Natural killer cell (primary cell): ENCODE data around the gene RYR3. TPM values are rescaled to one million over a fixed set of nuclear protein-coding genes. Genes with fewer than 3 reads are reported as not detected.

Source experiments
- ATAC-seq, 3 donors: fragments of 150-1000 bp in 2 of 3; fragments of 200-7000 bp in 1 of 3; cut with Tn5 transposase; 1 replicate in 1 of 3; 2 replicates in 2 of 3; pipeline ENCODE4 v1.10.0; 2021; ENCODE audit warnings: mild to moderate bottlenecking in 2 of 3, moderate library complexity in 2 of 3
- DNase-seq, 2 donors: peaks; one replicate each; pipeline versions ENCODE4 v3.0.0 to v3.0.0-alpha.2; 2013 to 2021; ENCODE audit warnings: mixed read lengths in 1 of 2
- H3K27ac ChIP-seq: one replicate; pipeline ENCODE4 v1.5.1; 2013; ENCODE audit warnings: mild to moderate bottlenecking, low read length
- H3K27me3 ChIP-seq: one replicate; pipeline ENCODE4 v1.6.1; 2013; ENCODE audit warnings: low read length; ENCODE audit not compliant: control insufficient read depth, insufficient read depth
- H3K36me3 ChIP-seq: one replicate; pipeline ENCODE4 v1.6.1; 2013; ENCODE audit warnings: low read length; ENCODE audit not compliant: control insufficient read depth, insufficient read depth
- H3K4me1 ChIP-seq: one replicate; pipeline ENCODE4 v1.6.1; 2013; ENCODE audit warnings: low read length; ENCODE audit not compliant: control insufficient read depth, insufficient read depth
- H3K4me3 ChIP-seq: one replicate; pipeline ENCODE4 v1.5.1; 2013; ENCODE audit warnings: low read length
- H3K9me3 ChIP-seq: one replicate; pipeline ENCODE4 v1.6.1; 2013; ENCODE audit warnings: low read length; ENCODE audit not compliant: control insufficient read depth, insufficient read depth
- H3K27ac Mint-ChIP-seq, 2 donors: one replicate each; pipeline ENCODE4 v1.8.0; 2022; ENCODE audit warnings: mild to moderate bottlenecking in 2 of 2, mixed read lengths in 2 of 2, moderate library complexity in 1 of 2
- H3K27me3 Mint-ChIP-seq, 2 donors: one replicate each; pipeline ENCODE4 v1.8.0; 2022; ENCODE audit warnings: low read depth in 2 of 2, mixed read lengths in 2 of 2
- H3K36me3 Mint-ChIP-seq: one replicate; pipeline ENCODE4 v1.8.0; 2022; ENCODE audit warnings: mixed read lengths
- H3K4me1 Mint-ChIP-seq, 2 donors: one replicate each; pipeline ENCODE4 v1.8.0; 2022; ENCODE audit warnings: mixed read lengths in 2 of 2
- H3K4me3 Mint-ChIP-seq: one replicate; pipeline ENCODE4 v1.8.0; 2022; ENCODE audit warnings: mild to moderate bottlenecking, moderate library complexity, mixed read lengths
- H3K9me3 Mint-ChIP-seq, 2 donors: one replicate each; pipeline ENCODE4 v1.8.0; 2022; ENCODE audit warnings: mixed read lengths in 2 of 2
- CTCF ChIP-seq: fragments of 200-600 bp; IDR thresholded peaks from one replicate; pipeline ENCODE4 v1.8.0; 2022; ENCODE audit warnings: antibody characterized with exemption
- WGBS: methylation state at CpG from one replicate; pipeline ENCODE4 v1.1.7; 2013; ENCODE audit warnings: missing lambda C conversion rate; ENCODE audit not compliant: insufficient coverage; 5-methylcytosine and 5-hydroxymethylcytosine counted together
- intact Hi-C: fragments of 100-400 bp; cut with micrococcal nuclease; formaldehyde crosslinking; loops from one replicate; pipeline ENCODE4 v1.14.2; 2022
- total RNA-seq, 4 donors: library from RNA; stranded (reverse); fragments of 120-200 nt in 1 of 4; gene quantifications; one replicate each; pipeline versions ENCODE4 v1.2.3 to v1.2.4, GENCODE V29; 2013 to 2022

RYR3 gene
- total RNA-seq, 3 donors from 2014 or later (not counting 1 experiment from before 2014, with no cell fraction given) = 0.09 to 6.2 TPM; not detected in 1

- Mint-ChIP-seq H3K9me3 (peaks cover 0 to 3% of the 10 kb centered on the region in 2 donors), H3K27me3 (peaks cover 0 to 7% of the 10 kb centered on the region in 2 donors), H3K4me1 (no peaks in the 10 kb centered on the region), H3K4me3 (no peak overlapping the region), H3K27ac (no peak overlapping the region), H3K36me3 (no peaks in the 10 kb centered on the region)
- Histone ChIP-seq H3K36me3 (no peaks in the 10 kb centered on the region), H3K4me1 (no peaks in the 10 kb centered on the region), H3K27me3 (no peaks in the 10 kb centered on the region), H3K27ac (no peak overlapping the region), H3K9me3 (no peaks in the 10 kb centered on the region), H3K4me3 (no peak overlapping the region)
- no peak for TF ChIP-seq CTCF
- WGBS = 94% methylated on average over 2 of the region's 2 CpGs
- intact Hi-C loops = no loop called here
- no peak for ATAC-seq
- no peak for DNase-seq
These were observed 91.8 kb downstream of the RYR3 start for GRCh38 chr15:33402600-33402999.

- no peak overlapping the region for H3K4me3 Mint-ChIP-seq
- H3K36me3 Mint-ChIP-seq = no peaks in the 10 kb centered on the region
- H3K27ac Mint-ChIP-seq = no peak overlapping the region
- 100% methylated on average over 1 of the region's 1 CpG for WGBS
- H3K27me3 Mint-ChIP-seq = peaks cover 0 to 3% of the 10 kb centered on the region in 2 donors
- no peaks in the 10 kb centered on the region for H3K4me1 ChIP-seq
- no peaks in the 10 kb centered on the region for H3K36me3 ChIP-seq
- intact Hi-C loops = no loop called here
- no peak overlapping the region for H3K27ac ChIP-seq
- H3K9me3 ChIP-seq = no peaks in the 10 kb centered on the region
- no peak overlapping the region for H3K4me3 ChIP-seq
- ATAC-seq = no peak
- no peaks in the 10 kb centered on the region for H3K27me3 ChIP-seq
- no peak for DNase-seq
- no peaks in the 10 kb centered on the region for H3K4me1 Mint-ChIP-seq
- TF ChIP-seq CTCF = no peak
- H3K9me3 Mint-ChIP-seq = peaks cover 0 to 3% of the 10 kb centered on the region in 2 donors
These were observed 94.3 kb downstream of the RYR3 start for GRCh38 chr15:33405096-33405495.

DNA sequence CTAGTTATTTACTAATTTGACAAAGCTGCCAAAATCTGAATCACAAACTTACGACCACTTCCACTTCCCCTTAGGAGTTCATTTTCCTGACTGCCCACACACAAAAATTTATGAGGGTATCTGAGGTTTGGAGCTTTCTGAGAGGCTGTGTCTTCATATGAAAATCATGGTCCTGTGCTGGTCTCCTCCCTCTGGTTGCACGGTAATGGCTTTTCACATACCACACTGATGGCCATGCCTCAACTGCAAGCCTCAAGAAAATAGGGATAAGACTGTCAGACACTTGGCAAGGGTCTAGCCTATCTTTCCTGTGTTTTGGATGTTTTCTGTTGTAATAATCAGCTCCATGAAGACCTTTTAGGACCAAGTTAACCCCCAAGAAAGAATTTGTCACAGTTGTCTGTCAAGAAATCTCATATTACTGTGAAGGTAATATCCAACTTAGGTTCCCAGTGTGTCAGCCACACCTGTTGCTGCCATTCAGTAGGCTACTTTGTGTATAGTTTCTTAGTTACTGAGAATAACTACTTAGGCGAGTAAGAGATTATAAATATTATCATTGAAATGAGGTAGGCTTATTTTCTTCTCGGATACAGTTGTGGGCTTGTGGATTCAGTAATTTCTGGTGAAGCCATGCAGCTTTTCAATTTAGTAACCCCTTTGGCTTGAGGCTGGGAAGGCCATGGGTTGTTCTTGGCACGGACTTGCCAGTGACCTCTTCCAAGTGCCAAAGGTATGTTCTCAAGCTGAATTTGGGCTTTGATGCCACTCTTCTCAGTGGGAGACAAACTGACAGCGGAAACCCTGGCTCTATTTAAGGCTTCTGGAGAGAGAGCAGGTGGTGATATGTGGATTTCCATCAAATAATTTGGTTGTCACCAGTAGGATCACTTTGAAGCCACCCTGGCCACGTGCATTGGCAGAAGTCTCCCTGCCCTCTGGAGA is 101.1 kb downstream of the RYR3 start:
- no peak for TF ChIP-seq CTCF
- H3K9me3 ChIP-seq = no peaks in the 10 kb centered on the region
- H3K36me3 ChIP-seq = no peaks in the 10 kb centered on the region
- Mint-ChIP-seq H3K4me3 (no peak overlapping the region), H3K27me3 (peaks cover 0 to 3% of the 10 kb centered on the region in 2 donors), H3K36me3 (no peaks in the 10 kb centered on the region), H3K4me1 (no peaks in the 10 kb centered on the region), H3K27ac (no peak overlapping the region), H3K9me3 (peaks cover 0 to 3% of the 10 kb centered on the region in 2 donors)
- WGBS = 80% methylated on average over 6 of the region's 7 CpGs
- H3K27ac ChIP-seq = no peak overlapping the region
- intact Hi-C loops = no loop called here
- DNase-seq (no peak), ATAC-seq (no peak)
- no peaks in the 10 kb centered on the region for H3K4me1 ChIP-seq
- H3K27me3 ChIP-seq = no peaks in the 10 kb centered on the region
- no peak overlapping the region for H3K4me3 ChIP-seq
